HG03457 (cell line): ENCODE results near the gene NOXA1.
A peak's percentile ranks its signal among the peaks of the same experiment; 100 is the strongest.
"Not testable (repeated sequence)": the region's sequence is repeated elsewhere in the genome, so short reads cannot be mapped to it uniquely, and the experiment has no call there.

Source experiments
- ATAC-seq: cut with Tn5 transposase; IDR thresholded peaks from one replicate; pipeline ENCODE4 v1.9.1; 2021; ENCODE audit warnings: moderate number of reproducible peaks; ENCODE audit not compliant: unreplicated experiment

The NOXA1 gene, protein sequence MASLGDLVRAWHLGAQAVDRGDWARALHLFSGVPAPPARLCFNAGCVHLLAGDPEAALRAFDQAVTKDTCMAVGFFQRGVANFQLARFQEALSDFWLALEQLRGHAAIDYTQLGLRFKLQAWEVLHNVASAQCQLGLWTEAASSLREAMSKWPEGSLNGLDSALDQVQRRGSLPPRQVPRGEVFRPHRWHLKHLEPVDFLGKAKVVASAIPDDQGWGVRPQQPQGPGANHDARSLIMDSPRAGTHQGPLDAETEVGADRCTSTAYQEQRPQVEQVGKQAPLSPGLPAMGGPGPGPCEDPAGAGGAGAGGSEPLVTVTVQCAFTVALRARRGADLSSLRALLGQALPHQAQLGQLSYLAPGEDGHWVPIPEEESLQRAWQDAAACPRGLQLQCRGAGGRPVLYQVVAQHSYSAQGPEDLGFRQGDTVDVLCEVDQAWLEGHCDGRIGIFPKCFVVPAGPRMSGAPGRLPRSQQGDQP

DNA sequence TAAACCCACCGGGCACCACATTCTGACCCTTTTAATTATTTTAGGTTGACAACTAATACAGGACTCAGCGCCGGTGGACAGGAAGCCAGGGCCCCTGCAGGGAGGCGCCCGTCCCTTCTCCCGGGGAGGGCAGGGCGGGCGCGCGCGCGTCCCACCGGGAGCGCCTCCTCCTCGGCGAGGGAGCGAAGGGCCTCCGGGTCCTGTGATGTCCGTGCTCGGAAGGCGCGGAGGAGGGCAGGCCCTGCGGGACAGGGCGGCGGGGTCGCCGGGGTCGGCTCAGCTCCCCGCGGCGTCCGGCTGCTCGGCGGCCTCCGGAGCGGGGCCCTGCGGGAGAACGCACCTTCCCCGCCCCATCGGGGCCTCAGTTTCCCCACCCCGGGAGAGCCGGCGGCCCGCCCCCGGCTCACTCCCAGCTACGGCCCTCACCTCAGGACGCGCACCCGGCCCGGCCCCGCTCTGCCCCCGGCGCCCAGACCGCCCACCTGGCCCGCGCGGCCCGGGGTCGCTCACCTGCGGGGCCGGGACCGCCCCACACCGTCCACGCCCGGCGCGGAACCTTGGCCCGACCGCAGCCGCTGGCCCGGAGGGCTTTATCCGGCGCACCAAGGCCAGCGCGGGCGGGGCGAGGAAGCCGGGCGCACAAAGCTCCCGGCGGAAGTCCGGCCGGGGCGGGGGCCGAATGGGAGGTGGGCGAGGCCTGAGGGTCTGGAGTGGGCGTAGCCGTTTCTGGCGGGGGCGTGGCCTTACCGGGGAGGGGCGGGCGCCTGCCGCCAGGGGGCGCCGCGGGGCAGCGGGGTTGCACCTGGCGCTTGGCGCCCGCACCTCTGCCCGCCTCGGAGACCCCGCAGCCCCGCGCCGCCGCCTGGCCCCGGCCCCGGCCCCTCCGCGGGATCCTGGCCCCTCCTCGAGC is at the start of gene NOXA1, which contains the start of gene EXD3:
Gene NOXA1, plus strand, starts transcription at position 790 of the 910 bp plus-strand sequence. CDS start 137 bp downstream, outside the sequence.
Gene EXD3, minus strand, starts transcription at position 559 of the 910 bp plus-strand sequence. CDS start 27,805 bp downstream, outside the sequence.
- peak; percentile 62 for ATAC-seq

DNA sequence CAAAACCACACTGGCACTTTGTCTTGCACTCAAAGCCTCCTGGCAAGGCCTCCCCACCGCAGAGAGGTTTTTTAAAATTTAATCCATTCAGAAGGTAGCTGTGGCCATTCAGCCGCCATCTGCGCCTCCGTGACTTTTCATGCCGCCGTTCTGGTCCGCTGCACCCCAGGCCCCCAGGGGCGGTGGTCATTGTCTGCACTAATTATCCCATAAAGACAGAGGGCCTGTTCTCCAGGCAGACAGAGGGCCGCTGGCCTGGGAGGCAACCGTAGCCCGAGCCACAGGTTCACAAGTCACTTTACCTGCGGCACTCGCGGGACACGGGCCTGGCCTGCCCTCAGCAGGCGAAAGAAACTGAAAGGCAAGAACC is 49.6 kb upstream of the NOXA1 start:
- no peak for ATAC-seq

DNA sequence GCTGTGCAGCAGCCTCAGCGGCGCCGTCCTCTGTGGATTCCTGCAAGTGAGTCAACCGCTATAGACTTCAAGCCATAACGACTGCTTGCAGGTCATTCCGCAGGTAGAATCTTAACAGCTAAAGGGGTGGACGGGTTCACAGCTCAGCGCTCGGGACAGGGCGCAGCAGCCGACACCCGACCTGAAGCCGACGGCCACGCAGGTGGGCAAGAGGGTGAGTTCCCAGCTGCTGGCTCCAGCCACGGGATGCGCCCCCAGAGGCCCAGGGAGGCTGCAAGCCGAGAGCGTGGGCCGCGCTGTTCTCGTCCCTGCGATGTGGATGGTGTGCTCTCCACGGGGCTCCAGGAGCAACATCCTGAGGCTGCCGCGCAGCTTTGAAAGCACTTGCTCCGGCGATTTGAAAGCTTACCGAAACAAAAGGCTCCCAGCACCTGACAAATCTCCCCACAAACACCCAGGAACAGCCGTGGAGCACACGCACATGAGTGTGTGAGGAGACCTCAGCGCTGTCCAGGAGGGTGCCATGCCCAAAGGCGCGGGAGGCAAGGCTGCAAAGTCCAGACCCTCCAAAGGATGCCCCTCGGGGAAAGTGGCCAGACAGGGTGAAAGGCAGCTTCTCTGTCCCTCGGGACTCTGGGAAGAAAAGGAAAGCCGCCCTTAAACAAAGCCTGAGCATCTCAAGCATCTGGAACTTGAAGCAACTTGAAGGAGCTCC is 48.9 kb upstream of the NOXA1 start:
- ATAC-seq, result no peak

DNA sequence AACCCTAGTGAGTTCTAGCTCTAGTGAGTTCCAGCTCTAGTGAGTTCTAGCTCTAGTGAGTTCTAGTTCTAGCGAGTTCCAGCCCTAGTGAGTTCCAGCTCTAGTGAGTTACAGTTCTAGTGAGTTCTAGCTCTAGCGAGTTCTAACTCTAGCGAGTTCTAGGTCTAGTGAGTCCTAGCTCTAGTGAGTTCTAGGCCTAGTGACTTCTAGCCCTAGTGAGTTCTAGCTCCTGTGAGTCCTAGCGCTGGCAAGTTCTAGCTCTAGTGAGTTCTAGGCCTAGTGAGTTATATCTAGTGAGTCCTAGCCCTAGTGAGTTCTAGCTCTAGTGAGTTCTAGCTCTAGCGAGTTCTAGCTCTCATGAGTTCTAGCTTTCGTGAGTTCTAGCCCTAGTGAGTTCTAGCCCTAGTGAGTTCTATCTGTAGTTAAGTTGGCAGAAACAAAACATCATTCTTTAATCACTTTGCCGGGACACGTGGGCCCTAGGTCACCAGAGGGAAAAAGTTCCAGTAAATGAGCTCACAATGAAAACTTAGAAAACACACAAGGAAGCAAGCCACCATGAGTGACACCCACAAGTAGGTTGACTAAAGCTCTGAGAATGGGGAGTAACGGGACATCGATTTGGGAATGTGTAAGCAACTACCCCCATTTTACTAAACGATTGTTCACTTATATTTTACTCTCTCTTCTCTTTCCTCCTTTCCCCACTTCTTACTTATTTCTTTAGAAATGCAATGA is 47.7 kb upstream of the NOXA1 start:
- no peak for ATAC-seq

DNA sequence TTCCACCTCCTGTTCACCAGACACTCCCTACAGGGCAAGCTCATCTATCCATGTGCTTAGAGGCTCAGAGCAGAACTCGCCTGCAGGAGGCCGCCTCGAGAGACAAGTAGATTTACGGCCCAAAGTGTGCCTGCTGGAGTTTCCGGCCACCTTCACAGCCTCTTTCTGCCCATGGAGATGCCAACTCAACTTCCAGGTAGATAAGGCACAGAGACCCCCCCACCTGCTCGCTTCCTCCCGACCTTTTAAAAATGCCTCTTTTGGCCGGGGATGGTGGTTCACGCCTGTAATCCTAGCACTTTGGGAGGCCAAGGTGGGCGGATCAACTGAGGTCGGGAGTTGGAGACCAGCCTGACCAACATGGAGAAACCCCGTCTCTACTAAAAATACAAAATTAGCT is 46.8 kb upstream of the NOXA1 start:
- ATAC-seq, result no peak

DNA sequence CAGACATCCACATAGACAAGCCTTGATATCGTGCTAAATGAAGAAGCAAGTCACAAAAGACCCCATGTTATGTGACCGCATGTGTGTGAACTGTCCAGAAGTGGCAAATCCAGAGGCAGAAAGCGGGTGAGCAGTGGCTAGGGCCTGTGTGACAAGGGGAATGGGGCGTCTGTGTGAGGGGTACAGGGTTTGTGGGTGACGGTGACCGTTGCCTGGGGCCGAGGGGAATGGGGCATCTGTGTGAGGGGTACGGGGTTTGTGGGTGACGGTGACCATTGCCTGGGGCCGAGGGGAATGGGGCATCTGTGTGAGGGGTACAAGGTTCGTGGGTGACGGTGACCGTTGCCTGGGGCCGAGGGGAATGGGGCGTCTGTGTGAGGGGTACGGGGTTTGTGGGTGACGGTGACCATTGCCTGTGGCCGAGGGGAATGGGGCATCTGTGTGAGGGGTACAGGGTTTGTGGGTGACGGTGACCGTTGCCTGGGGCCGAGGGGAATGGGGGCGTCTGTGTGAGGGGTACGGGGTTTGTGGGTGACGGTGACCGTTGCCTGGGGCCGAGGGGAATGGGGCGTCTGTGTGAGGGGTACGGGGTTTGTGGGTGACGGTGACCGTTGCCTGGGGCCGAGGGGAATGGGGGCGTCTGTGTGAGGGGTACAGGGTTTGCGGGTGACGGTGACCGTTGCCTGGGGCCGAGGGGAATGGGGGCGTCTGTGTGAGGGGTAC is 44.3 kb upstream of the NOXA1 start:
- not testable (repeated sequence) for ATAC-seq

DNA sequence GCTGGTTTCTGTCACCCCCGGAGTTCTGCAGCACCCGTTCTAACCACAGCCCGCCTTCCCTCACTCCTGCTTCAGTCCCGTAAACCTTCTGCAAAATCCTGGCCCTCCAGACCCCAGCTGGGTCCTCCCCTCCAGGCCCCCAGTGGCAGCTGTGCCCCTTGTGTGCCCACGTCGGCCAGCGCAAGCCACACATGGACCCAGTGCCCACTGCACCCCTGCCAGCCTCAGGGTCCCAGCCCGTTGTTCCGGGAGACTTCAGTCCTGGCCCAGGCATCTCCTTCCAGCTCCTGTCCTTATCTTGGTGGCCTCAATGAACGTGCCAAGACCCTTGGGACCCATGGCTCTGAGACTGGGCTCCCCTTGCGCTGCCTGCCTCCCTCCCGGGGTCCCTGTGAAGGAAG is 43.4 kb upstream of the NOXA1 start:
- no peak for ATAC-seq

DNA sequence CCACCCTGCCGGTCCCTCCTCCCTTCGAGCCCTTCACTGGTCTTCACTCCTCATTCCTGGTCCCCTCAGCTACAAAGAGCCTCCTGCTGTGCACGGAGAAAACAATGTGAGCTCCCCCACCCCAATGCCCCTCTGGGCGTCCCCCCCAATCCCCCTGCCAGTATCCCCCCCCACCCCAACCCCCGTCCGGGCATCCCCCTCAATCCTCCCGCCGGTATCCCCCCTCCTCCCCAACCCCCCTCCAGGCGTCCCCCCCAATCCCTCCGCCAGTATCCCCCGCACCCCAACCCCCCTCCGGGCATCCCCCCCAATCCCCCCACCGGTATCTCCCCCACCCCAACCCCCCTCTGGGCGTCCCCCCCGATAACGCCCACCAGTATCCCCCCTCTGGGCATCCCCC is 43.0 kb upstream of the NOXA1 start:
- no peak for ATAC-seq

DNA sequence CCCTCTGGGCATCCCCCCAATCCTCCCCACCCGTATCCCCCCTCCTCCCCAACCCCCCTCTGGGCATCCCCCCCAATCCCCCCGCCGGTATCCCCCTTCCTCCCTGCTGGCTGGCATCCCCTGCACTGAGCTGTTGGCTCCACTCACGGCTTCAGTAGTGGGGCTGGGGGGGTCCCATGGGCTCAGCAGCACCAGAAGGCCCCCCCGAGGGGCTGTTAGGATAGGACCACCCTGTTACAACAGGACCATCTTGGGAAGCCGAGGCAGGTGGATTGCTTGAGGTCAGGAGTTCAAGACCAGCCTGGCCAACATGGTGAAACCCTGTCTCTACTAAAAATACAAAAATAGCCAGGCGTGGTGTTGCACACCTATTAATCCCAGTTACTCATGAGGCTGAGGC is 42.6 kb upstream of the NOXA1 start:
- ATAC-seq, result no peak

DNA sequence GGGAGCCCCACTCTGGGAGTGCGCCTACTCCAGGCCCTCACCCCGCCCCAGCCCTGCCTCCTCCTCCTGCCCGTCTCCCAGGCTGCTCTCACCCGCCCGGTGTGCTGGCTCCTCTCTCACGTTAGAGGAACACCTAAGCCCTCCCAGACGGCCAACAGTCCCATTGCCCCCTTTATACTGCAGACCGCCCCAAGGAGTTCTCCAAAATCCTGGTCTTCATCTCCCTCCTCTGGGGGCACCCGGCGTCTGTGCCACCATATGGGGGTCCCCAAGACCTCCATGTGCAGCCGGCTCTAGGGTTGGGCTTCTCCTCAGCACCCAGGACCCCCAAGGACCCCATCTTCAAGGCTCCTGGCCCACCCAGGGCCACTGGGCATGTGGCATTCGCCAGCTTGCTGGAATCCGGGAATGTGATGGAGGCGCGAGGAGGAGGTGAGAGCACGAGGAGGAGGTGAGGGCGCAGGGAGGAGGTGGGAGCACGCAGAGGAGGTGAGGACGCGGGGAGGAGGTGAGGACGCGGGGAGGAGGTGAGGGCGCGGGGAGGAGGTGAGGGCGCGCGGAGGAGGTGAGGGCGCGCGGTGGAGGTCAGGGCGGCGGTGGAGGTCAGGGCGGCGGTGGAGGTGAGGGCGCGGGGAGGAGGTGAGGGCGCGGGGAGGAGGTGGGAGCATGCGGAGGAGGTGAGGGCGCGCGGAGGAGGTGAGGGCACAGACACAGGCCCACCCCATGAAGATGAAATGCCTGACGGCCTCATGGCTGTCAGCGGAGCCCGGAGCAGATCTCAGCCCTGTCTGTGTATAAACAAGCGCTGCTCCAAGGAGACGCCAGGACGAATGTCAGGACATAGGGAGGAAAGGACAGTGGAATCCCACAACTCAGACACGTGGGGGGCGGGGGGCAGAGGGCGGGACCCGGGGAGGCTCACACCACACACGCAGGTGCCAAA is 41.4 kb upstream of the NOXA1 start:
- no peak for ATAC-seq

DNA sequence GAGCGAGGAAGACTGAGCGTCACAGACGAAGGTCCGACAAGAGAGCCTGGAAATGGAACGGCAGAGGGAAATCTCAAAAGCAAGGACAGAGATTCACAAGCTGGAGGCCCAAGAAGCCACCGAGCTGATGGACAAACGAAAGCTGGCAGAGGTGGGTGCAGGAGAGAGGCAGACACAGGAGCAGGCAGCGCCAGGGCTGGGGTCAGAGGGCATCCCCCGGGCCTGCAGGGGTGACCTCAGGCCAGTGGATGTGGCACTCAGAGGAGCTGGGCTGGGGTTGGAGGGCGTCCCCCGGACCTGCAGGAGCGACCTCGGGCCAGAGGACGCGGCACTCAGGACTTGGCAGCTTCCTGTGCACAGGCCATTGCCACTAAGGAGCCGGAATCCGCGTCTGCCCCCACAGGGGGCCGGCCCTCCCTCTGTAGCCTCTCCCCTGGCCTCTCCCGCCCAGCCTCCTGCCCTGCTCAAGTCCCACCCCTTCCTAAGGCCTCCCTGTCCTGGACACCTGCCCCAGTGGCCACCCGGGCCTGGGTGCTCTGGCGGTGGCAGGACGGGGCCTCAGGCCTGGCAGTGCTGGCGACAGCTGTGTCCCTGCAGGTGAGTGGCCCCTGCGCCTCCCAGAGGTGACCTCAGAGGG is 40.6 kb upstream of the NOXA1 start:
- no peak for ATAC-seq

DNA sequence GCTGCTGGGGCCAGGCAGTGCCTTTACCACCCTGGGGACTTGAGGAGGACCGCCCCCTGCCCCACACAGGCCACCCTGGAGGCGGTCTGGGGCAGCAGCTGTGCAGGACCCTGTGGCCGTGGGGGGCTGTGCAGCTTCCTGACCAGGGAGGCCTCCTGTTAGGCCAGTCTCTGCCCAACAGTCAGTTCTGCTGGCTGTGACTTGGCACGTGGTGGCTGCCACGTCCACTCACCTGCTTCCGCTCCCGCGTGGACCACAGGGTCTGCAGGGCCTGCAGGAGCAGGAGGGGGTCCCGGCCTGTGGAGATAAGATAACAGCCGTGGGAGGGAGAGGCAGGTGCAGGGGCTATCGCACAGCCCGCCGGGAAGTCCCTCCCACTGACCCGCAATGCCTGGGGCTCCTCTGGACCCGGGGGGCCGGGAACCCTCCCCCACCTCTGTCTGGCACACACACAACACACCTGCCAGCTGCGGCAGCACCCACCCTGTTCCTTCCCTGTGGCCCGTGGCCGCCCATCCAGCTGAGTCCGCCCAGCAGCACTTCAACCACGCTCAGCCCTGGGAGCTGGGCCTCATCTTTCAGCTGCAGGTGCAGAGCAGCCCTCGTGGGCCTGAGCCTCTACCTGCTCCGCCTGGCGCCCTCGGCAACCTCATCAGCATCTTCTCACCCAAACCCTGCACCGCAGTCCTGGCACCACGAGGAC is 40.0 kb upstream of the NOXA1 start:
- ATAC-seq, result no peak

DNA sequence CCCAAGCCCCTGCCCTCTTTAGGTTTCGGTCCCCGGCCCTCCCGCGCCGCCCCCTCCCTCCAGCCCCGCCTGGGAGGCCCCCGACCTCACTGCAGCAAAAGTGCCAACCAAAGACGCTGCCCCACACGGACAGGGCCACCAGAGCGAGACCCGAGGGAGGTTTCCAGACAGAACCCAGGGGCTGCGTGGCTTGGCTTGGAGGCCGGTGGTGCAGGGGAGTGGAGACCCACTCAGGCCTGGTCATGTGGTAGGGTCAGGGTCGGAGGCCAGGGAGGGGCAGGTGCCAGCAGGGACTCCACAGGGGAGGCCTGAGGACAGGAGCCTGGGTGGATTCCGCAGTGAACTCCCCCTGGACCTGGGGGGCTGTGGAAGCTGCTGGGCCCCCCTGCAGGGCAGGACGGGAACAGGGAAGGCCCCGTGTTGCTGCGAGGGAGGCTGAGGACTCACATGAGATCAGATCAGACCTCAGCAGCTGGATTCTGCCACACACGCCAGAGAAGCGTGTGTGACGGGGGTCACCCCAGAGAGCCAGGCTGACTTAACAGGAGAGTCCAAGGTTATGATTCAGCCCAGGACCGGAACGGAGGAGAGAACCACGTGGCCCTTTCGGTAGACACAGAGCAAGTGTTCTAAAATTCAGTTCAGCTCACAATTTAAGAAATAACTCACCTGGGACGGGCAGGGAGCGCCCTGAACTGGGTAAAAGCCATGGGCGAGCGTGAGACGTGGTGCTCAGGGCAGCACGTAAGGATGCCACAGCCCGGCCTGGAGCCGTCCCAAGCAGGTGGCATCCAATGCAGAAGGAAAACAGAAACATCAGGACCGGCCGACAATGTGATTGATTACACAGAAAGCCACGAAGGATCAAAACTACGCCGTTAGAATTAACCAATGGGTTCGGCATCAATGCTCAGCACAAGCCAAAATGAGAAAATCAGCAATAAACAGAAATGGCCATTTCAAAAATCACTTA is 39.1 kb upstream of the NOXA1 start:
- no peak for ATAC-seq

DNA sequence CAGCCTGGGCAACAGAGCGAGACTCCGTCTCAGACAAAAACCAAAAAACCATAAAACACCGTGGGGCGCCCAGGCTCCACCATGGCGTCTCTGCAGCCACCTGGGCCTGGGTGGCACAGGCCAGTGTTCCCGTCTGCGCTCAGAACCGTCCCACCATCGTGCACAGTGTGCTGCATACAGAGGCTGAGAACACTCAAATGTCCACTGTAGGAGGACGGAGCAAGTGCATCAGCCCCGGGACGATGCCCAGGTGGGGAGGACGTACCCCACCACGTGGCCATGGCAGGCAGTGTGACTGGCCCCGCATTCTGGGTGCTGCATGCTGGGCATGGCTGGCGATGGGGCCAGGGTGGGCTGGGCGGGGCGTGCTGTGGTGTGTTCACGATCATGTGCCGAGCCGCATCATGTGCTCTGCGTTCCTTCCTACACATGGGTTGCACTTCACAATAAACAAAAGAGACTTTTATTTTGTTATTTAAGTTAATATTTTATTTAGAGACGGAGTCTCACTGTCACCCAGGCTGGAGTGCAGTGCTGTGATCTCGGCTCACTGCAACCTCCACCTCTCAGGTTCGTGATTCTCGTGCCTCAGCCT is 38.0 kb upstream of the NOXA1 start:
- ATAC-seq, result no peak

DNA sequence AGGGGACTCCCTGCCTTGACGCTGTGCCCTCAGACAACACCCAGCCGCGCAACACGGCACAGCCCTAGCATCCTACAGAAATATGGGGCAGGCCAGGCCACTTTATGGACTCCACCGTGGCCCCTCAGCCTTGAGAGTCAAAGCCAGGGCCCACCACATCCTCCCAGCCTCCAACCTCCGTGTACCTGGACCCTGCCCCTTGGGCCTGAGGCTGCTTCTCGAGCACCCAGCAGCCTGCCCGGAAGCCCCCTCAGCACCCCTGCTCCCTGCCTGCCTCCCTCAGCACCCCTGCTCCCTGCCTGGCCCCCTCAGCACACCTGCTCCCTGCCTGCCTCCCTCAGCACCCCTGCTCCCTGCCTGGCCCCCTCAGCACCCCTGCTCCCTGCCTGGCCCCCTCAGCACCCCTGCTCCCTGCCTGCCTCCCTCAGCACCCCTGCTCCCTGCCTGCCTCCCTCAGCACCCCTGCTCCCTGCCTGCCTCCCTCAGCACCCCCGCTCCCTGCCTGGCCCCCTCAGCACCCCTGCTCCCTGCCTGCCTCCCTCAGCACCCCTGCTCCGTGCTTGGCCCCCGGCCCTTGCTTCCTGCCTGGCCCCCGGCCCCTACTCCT is 36.6 kb upstream of the NOXA1 start:
- ATAC-seq, result not testable (repeated sequence)
